ENCODE data around the gene NDUFB6.

The NDUFB6 gene

DNA sequence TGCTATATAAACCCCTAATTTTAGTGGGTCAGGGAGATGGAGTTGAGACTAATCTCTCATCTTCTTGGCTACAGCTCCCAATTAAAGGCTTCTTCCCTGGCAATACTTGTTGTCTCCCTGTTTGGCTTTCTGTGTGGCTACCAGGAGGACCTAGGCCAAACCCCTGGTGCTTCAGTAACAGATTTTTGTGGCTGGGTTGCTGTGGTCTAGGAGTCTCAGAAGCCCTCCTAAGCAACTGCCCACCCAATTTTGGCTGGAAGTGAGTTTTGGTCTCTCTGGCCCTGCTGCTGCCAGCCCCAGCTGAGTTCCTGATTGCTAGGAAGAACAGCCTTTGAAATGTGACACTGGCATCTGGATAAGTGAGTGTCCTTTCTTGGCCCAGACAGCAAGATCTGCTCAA lies 56.7 kb downstream of the NDUFB6 start:
- no peak for DNase-seq

DNA sequence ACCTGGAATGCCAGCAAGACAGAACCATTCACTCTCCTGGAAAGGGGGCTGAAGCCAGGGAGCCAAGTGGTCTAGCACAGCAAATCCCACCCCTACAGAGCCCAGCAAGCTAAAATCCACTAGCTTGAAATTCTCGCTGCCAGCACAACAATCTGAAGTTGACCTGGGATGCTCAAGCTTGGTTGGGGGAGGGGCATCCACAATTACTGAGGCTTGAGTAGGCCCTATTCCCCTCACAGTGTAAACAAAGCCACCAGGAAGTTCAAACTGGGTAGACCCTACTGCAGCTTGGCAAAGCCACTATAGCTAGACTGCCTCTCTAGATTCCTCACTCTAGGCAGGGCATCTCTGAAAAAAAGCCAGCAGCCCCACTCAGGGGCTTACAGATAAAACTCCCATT lies 64.2 kb downstream of the NDUFB6 start:
- no peak for DNase-seq

DNA sequence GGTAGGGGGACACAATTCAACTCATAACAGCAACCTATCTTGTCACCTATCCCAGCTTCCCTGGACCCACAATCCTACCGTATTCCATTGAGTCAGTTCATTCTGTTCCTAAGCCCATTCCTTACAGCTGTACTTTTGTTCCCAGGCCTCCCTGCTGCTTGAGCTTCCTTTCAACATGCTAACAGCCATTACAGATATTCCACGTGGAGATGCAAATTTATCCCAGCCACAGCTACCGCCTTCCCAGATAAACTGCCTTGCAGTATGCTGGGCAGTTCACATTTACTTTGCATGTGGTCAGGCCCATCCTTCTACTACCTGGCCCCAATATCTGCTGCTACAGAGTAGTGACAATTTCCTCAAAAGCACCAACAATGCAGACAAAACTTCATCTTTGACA lies 70.0 kb downstream of the NDUFB6 start:
- no peak for DNase-seq
